NB4 (cell line): ENCODE data around the gene TMEM131L.

Experiments
- DNase-seq: peaks from one replicate; pipeline ENCODE4 v3.0.0; 2010; ENCODE audit warnings: low read depth
- H3K4me3 ChIP-seq: one replicate; pipeline ENCODE4 v1.5.1; 2011; ENCODE audit warnings: mild to moderate bottlenecking, low read depth, low read length, moderate library complexity
- MAX ChIP-seq: IDR thresholded peaks from 2 replicates; pipeline ENCODE4 v1.6.1; 2011; ENCODE audit warnings: low read depth, low read length
- MYC ChIP-seq: IDR thresholded peaks from 2 replicates; pipeline ENCODE4 v1.6.1; 2011; ENCODE audit warnings: low read depth, low read length
- POLR2A ChIP-seq: IDR thresholded peaks from 2 replicates; pipeline ENCODE4 v1.6.1; 2011; ENCODE audit warnings: mild to moderate bottlenecking; ENCODE audit not compliant: insufficient read length; ENCODE audit errors: extremely low read depth
- TF ChIP-seq, protein P1 (sequence below): IDR thresholded peaks from one replicate; pipeline ENCODE4 v1.5.1; 2012; ENCODE audit warnings: low read depth, low read length

Gene TMEM131L

GRCh38 chr4:153479101-153479500, 12.9 kb downstream of the TMEM131L start:
- H3K4me3 ChIP-seq: no peak overlapping the region
- TF ChIP-seq MYC: no peak
- TF ChIP-seq, protein P1, sequence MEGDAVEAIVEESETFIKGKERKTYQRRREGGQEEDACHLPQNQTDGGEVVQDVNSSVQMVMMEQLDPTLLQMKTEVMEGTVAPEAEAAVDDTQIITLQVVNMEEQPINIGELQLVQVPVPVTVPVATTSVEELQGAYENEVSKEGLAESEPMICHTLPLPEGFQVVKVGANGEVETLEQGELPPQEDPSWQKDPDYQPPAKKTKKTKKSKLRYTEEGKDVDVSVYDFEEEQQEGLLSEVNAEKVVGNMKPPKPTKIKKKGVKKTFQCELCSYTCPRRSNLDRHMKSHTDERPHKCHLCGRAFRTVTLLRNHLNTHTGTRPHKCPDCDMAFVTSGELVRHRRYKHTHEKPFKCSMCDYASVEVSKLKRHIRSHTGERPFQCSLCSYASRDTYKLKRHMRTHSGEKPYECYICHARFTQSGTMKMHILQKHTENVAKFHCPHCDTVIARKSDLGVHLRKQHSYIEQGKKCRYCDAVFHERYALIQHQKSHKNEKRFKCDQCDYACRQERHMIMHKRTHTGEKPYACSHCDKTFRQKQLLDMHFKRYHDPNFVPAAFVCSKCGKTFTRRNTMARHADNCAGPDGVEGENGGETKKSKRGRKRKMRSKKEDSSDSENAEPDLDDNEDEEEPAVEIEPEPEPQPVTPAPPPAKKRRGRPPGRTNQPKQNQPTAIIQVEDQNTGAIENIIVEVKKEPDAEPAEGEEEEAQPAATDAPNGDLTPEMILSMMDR: no peak
- no peak for TF ChIP-seq MAX
- no peak for TF ChIP-seq POLR2A
- no peak for DNase-seq

DNA sequence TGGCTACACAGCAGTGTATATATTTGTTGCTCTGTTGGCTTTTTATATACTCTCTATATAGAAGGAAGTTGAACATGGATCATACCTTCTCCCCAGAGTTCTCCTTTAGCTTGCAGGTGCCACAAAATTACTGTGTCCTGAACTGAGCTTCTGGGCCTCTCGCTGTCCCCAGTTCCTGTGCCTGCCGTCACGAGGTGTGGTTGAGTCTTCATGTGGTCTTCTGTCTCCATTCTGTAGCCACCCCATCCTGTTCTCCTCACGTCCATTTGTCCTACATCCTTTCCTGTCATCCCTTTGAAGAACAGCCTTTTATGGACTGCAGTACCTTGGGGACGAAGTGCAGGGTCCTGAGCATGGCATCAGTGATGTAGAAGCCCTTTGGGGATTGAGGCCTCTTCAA, 14.5 kb downstream of the TMEM131L start:
- H3K4me3 ChIP-seq: no peak overlapping the region
- TF ChIP-seq MYC (no peak), MAX (no peak)
- no peak for DNase-seq

- DNase-seq: no peak
- no peak overlapping the region for H3K4me3 ChIP-seq
- TF ChIP-seq, protein P1: no peak
- TF ChIP-seq MAX: no peak
- no peak for TF ChIP-seq MYC
Observed at GRCh38 chr4:153481478-153481877, 15.3 kb downstream of the TMEM131L start.

GRCh38 chr4:153483432-153484418, 17.6 kb downstream of the TMEM131L start:
- no peak for DNase-seq
- no peak overlapping the region for H3K4me3 ChIP-seq
- TF ChIP-seq, protein P1: no peak
- no peak for TF ChIP-seq MYC
- no peak for TF ChIP-seq POLR2A
- TF ChIP-seq MAX: no peak

- DNase-seq: no peak
- no peak overlapping the region for H3K4me3 ChIP-seq
- TF ChIP-seq POLR2A: no peak
- TF ChIP-seq MAX: no peak
- TF ChIP-seq, protein P1: no peak
- no peak for TF ChIP-seq MYC
Observed at GRCh38 chr4:153485359-153485758, 19.2 kb downstream of the TMEM131L start.

- no peak for DNase-seq
- TF ChIP-seq, protein P1: no peak
- TF ChIP-seq POLR2A (no peak), MYC (no peak), MAX (no peak)
- no peak overlapping the region for H3K4me3 ChIP-seq
Observed at GRCh38 chr4:153485860-153486259, 19.7 kb downstream of the TMEM131L start.
